NCI-H446 (cell line): ENCODE results near the gene SH3TC1.

ENCODE experiments used
- DNase-seq, 2 experiments: peaks; one replicate each; lab custom pipeline; 2025; lab: John Stamatoyannopoulos, UW

The SH3TC1 gene

DNA sequence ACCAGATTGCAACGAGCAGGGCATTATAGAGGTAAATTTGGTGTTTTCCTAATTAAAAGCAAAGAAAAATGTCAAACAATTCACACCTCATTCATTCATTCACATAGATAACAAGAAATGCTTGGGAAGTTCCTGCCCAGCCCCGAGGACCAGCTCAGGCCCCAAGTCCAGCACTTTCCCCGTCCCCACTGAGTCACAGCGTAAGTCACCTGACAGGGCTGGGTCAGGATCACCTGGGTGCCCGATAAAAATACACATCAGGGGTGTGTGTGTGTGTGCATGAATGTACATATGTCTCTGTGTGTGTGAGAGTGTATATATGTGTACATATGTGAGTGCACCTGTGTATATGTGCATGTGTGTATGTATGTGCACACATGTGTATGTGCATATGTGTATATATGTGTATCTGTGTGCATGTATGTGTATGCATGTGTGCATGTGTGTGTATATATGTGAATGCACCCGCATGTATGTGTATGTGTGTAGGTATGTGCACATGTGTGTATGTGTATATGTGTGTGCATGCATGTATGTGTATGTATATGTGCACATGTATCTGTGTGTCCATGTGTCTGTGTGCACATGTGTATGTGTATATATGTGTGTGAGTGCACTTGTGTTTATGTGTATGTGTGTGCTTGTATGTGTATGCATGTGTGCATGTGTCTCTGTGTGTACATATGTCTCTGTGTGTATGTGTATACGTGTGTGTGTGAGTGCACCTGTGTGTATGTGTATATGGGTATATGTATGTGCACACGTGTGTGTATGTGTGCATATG lies 18.6 kb upstream of the SH3TC1 start:
- no peak for DNase-seq

DNA sequence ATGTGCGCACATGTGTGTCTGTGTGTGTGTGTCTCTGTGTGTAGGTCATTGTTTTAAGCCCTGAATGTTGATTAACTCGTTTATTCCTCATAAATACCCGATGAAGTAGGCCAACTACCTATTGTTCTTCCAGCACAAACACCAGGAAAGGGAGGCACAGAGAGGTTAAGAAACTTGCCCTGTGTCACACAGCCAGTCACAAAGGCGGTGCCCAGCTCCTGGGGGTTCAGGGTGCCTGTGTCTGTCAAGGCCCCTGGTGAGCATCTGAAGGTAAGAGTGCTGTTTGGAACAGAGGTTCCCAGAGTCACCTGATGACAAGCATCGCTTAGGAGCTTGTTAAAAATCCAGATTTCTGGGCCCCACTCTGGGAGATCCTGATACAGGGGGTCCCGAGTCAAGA lies 18.0 kb upstream of the SH3TC1 start:
- DNase-seq = no peak

GRCh38 chr4:8181844-8182243 lies 17.2 kb upstream of the SH3TC1 start:
- DNase-seq = no peak

DNA sequence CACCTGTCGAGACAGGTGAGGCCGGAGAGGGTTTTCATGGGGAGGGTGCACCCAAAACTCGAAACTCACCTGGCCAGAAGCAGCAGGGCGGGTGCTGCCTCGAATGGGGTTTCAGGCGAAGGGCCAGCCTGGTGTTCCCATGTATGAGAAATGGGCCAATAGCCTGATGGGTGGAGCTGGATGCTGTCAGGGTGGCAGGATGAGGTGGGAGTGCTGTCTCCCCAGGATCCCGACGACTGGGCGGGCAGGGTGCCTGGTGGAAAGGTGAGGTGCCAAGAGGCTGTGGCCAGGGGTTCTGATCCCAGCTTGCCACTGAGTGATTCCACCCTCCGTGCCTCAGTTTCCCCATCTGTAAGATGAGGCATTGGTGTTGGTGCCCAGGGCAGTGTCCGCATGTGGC lies 16.8 kb upstream of the SH3TC1 start:
- DNase-seq = no peak

- peak; percentile 8 to 68 for DNase-seq
These were observed 16.0 kb upstream of the SH3TC1 start for GRCh38 chr4:8182858-8183725.

- no peak for DNase-seq
These were observed 15.0 kb upstream of the SH3TC1 start for GRCh38 chr4:8184061-8184460.

GRCh38 chr4:8185295-8185694 lies 13.8 kb upstream of the SH3TC1 start:
- no peak for DNase-seq

GRCh38 chr4:8185930-8186329 lies 13.2 kb upstream of the SH3TC1 start:
- no peak for DNase-seq

GRCh38 chr4:8188085-8188484 lies 11.0 kb upstream of the SH3TC1 start:
- DNase-seq = peak in 1 of 2 experiments; percentile 15

GRCh38 chr4:8188743-8189550 lies 10.1 kb upstream of the SH3TC1 start:
- peak; percentile 65 to 92 for DNase-seq

DNA sequence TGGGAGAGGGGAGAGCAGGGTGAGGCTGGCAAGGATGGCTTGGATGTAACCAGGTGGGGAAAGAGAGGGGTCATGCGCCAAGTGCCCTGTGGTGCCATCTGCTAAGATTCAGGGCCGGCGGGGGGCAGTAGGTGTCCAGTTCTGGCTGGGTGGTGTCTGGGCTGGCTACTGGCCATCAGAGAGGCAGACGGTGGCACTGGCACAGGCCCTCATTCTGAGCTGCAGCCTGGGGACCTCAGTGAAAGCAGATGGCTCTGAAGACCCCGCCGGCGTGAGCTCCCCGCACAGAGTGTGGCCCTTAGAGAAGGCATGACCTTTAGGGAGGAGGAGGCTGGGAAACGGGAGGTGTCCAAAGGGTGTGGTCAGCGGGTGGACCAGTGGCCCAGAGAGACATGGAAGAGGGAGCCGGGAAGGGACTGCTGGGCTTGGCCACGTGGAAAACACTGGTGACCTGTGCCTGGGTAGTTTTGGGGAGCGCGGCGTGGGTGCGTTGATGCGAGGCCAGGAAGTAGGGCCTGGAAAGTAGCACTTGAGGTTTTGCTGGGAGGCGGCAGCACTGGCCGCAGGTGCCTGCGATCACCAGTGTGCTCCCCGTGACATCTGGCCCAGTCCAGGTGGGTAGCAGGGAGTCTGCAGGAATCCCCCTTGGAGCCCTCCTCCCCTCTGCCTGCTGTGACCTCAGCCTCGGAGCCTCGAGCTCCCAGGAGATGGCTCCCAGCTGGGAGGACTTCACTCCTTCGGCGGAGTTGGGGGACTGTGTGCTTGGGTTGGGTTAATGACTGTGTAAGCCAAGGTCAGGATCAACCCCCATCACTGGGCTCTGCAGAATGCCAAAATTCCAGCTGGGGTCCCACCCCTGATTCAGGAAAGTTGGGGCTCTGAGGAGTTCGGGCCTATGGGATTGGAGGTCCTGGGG lies 9.3 kb upstream of the SH3TC1 start:
- DNase-seq = peak in 1 of 2 experiments; percentile 34

GRCh38 chr4:8191136-8191747 lies 7.8 kb upstream of the SH3TC1 start:
- peak in 1 of 2 experiments; percentile 21 for DNase-seq

- DNase-seq = peak in 1 of 2 experiments; percentile 22
These were observed 6.0 kb upstream of the SH3TC1 start for GRCh38 chr4:8192748-8193738.

- no peak for DNase-seq
These were observed 4.5 kb upstream of the SH3TC1 start for GRCh38 chr4:8194306-8195242.

GRCh38 chr4:8195431-8195830 lies 3.7 kb upstream of the SH3TC1 start:
- DNase-seq = no peak

DNA sequence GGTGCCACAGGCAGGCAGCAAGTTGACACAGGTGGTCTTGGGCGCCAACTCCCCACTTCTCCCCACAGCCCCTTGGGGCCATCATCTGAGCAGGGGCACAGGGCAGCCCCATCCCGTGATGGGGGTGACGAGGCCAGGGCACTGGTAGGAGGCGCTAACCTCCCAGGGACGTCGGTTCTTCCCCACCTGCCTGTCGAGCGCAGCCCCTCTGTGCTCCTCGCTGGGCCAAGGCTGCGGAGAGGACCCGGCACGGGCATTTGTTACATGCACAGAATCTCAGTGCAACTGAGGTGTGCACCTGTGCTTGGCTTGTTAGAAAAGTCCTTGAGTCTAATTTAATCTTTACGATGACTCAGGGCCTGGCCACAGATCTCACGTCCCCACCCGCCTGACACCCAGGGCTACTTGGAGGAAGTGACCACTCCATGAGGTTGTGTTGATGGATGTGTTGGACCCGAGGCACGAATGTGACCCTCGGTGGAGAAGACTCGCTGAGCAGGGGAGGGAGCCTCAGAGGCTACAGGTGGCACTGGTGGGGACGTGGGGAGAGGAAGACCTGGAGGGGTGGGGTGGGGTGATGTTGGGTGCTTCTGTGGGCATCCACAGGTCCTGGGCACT lies 3.1 kb upstream of the SH3TC1 start:
- no peak for DNase-seq

- DNase-seq = no peak
These were observed 1.6 kb upstream of the SH3TC1 start for GRCh38 chr4:8197521-8197920.
